Brain microvascular endothelial cell (primary cell): ENCODE results near the gene TUBB2A.

Experiments used
- DNase-seq: peaks from one replicate; pipeline ENCODE4 v3.0.0-alpha.2; 2020
- H3K27ac ChIP-seq: fragments of 250-450 bp; sonication (Bioruptor Pico); 2 replicates; pipeline ENCODE4 v1.5.1; 2020; ENCODE audit warnings: mild to moderate bottlenecking, moderate library complexity
- H3K27me3 ChIP-seq: fragments of 250-450 bp; sonication (Bioruptor Pico); replicated peaks from 2 replicates; pipeline ENCODE4 v1.5.1; 2020; ENCODE audit warnings: mild to moderate bottlenecking
- H3K36me3 ChIP-seq: fragments of 250-450 bp; sonication (Bioruptor Pico); replicated peaks from 2 replicates; pipeline ENCODE4 v1.5.1; 2020; ENCODE audit warnings: mild to moderate bottlenecking
- H3K4me3 ChIP-seq: 2 replicates; pipeline ENCODE4 v1.5.1; 2011; ENCODE audit warnings: low read depth, mild to moderate bottlenecking, control low read depth, low read length, moderate library complexity
- in situ Hi-C: cut with HindIII; loops from 2 replicates; pipeline ENCODE4 v1.10.0; 2017; ENCODE audit warnings: low sequenced_read_pairs, low pct_ligation_motif_present
- TF ChIP-seq, protein P1 (sequence below): IDR thresholded peaks from 2 replicates; pipeline ENCODE4 v1.5.1; 2011; ENCODE audit warnings: low read depth, mild to moderate bottlenecking, moderate library complexity, low read length, control low read depth, inconsistent platforms; ENCODE audit errors: missing control alignments

TUBB2A gene

DNA sequence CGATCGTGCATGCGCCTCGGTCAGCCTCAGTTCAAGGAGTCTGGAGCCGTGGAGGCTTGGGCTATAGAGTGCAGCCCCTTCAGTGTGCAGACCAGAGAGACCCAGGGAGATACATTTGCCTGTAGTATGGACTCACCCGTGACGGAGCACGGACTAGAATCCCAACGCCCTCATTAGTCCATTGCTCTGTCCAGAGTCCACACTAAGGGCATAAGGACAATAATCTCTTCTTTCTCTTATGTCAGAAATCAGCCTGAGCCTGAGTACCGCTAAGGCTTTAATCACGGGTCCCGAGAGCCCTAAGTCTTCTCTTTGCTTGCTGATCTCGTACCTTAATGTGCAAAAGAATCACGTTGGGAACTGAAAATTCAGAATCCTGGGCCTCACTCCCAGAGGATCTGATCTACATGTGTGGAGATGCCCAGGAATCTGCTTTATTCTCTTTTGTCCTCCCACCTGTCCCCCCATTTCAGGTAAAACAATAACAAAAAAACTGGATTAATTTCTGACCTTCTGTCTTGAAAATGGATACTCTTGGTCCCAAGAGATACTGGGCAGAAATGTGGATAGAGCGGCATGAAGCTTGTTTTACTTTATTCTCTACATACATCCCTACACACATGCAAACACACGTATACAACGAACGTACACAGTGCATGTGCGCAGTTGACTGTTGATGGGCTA, 38.2 kb downstream of the TUBB2A start:
- peak; percentile 19 for DNase-seq
- in situ Hi-C loops = no loop called here
- H3K36me3 ChIP-seq = peaks cover 3% of the 10 kb centered on the region
- H3K27ac ChIP-seq = peak overlapping the region; percentile 99
- TF ChIP-seq, protein P1, sequence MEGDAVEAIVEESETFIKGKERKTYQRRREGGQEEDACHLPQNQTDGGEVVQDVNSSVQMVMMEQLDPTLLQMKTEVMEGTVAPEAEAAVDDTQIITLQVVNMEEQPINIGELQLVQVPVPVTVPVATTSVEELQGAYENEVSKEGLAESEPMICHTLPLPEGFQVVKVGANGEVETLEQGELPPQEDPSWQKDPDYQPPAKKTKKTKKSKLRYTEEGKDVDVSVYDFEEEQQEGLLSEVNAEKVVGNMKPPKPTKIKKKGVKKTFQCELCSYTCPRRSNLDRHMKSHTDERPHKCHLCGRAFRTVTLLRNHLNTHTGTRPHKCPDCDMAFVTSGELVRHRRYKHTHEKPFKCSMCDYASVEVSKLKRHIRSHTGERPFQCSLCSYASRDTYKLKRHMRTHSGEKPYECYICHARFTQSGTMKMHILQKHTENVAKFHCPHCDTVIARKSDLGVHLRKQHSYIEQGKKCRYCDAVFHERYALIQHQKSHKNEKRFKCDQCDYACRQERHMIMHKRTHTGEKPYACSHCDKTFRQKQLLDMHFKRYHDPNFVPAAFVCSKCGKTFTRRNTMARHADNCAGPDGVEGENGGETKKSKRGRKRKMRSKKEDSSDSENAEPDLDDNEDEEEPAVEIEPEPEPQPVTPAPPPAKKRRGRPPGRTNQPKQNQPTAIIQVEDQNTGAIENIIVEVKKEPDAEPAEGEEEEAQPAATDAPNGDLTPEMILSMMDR = no peak
- no peaks in the 10 kb centered on the region for H3K27me3 ChIP-seq
- peak overlapping the region; percentile 91 for H3K4me3 ChIP-seq

DNA sequence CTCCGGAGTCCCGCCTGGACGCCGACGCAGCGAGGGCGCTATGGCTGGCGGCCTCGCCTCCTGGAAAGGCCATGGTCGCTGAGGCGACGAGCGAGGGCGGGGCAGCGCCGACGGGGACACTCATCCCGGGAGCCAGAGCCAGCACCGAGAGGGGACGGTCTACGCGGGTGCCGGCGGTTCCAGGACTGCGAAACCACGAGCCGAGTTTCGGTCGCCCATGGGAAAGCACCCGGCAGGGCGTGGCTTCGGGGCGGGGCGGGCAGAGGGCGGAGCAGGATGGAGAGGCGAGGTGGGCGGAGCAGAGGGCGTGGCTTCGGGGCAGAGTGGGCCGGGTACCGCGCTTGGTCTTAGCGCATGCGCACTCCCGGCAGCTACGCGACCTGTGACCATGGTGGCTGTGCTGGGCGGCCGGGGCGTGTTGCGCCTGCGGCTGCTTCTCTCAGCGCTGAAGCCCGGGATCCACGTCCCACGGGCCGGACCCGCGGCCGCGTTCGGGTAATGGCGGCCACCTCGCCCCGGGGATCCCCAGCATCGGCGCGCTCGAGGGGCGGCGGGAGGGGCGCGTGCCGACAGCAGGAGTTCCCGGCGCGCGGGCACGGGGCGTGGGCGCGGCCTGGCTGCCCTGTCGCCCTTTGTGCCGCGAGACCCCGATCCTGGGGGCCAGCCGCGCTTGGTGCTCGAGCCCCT, 38.8 kb downstream of the TUBB2A start, which contains the start of gene BPHL:
TSS of gene BPHL (plus strand) at position 359 of the 687 bp plus-strand sequence. CDS start at position 389, 30 bp downstream.
- Histone ChIP-seq H3K27ac (peak within 1 kb of the TSS; percentile 99), H3K27me3 (no peaks in the 10 kb centered on the region), H3K36me3 (peaks cover 4% of the 10 kb centered on the region), H3K4me3 (peak within 1 kb of the TSS; percentile 91)
- peak; percentile 89 for DNase-seq
- TF ChIP-seq, protein P1 = no peak
- in situ Hi-C loops = no loop called here

DNA sequence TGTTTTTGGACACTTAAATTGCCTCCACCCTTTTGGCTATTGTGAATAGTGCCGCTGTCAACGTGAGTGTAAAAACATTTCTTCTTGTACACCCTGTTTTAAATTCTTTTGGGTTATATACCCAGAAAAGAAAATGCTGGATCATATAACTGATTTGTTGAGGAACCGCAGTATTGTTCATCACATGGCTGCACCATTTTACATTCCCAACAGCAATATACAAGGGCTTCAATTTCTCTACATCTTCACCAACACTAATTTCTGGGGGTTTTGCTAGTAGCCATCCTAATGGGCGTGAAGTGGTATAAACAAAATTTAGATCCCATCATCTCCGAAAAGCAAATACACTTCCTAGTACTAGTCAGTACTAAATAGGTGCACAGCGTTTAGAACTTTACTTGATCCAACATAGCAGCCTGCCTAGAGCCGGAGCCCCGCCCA, 39.4 kb downstream of the TUBB2A start:
- in situ Hi-C loops = no loop called here
- Histone ChIP-seq H3K27ac (peak overlapping the region; percentile 99), H3K4me3 (peak overlapping the region; percentile 91), H3K36me3 (peaks cover 9% of the 10 kb centered on the region), H3K27me3 (no peaks in the 10 kb centered on the region)
- DNase-seq = no peak
- TF ChIP-seq, protein P1 = no peak

DNA sequence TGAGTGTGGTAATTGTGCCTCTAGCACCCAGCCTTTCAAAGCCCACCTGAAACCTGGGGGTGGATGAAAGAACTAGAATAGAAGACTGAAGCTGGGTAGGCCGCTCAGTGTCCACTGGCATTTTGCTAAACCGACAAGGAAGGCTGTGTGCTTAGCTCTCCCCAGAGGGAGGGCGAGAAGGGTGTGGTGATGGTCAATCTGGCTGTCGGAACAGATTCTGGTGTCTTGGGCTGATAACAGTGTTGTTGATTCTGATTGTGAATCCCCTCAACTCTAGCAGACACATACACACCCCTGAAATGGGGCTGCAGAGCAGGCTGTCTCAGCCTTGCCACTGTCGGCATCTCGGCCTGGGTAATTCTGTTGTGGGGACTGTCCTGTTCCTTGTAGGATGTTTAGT, 43.0 kb downstream of the TUBB2A start:
- in situ Hi-C loops = no loop called here
- peaks cover 26% of the 10 kb centered on the region for H3K36me3 ChIP-seq

DNA sequence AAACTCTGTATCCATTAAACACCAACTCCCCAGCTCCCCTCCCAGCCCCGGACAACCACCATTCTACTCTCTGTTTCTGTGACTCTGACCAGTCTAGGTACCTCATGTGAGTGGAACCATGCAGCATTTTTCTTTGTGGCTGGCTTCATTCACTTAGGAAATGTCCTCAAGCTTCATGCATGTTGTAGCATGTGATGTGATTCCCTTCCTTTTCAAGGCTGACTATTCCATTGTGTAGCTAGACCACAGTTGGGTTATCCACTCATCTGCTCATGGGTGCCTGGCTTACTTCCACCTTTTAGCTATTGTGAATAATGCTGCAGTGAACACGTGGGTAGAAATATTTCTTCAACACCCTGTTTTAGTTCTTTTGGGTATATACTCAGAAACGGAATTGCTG, 47.6 kb downstream of the TUBB2A start:
- H3K36me3 ChIP-seq = peaks cover 52% of the 10 kb centered on the region
- DNase-seq = no peak

More for the DNA sequence above, 43.0 kb downstream of the TUBB2A start:
- Histone ChIP-seq H3K4me3 (no peak overlapping the region), H3K27ac (no peak overlapping the region), H3K27me3 (no peaks in the 10 kb centered on the region)
- DNase-seq = no peak
- TF ChIP-seq, protein P1 = no peak

More for the DNA sequence above, 47.6 kb downstream of the TUBB2A start:
- H3K4me3 ChIP-seq = no peak overlapping the region
- H3K27me3 ChIP-seq = no peaks in the 10 kb centered on the region
- TF ChIP-seq, protein P1 = no peak
- in situ Hi-C loops = no loop called here
- H3K27ac ChIP-seq = no peak overlapping the region
